ENCODE measurements around the gene UTS2B.

Gene UTS2B

DNA sequence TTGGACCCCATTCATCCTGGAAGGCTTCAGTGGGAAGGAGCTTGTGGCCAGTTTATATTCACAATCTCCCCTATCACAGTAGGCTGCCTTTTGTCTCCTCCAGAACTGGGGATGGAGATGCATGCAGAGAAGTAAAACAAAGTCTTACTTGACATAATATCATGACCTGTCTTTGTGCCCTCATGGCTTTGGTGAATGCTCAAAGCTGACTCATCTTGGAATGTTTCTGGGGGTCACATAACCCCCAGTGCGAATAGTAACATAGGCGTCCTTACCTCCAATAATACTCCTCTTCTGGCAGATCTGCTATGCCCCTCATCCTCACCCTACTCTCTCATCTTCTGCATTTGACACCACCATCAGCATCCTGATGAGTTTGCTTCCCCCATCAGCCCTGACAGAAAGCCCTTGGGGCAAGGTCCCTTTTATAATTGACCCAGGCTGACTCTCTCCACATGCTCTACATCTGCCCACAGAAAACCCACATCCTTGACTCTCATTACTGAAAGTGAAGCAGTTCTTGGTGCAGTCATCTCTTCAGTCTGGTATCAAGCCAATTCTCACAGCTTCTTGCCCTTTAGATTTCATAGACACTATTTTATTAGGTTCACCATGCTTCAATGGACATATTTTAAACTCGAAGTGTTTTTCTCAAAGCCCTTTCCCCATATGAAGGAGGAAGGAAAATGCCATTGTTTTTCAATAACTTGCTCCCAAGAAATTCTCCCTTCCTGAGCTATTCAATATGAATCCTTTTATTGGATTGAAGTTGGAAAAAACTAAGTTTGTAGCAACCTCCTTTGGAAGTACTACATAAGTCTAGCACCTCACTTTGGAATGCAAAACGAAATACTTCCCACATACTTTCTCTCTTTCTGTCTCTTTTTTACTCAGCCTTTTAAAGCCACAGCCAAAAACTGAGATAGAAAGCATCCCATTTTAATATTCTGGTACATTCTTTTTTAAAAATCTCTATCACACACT lies 94.7 kb downstream of the UTS2B start:
- H3K27ac Mint-ChIP-seq = peak overlapping the region; percentile 85
- no peaks in the 10 kb centered on the region for H3K27me3 Mint-ChIP-seq

DNA sequence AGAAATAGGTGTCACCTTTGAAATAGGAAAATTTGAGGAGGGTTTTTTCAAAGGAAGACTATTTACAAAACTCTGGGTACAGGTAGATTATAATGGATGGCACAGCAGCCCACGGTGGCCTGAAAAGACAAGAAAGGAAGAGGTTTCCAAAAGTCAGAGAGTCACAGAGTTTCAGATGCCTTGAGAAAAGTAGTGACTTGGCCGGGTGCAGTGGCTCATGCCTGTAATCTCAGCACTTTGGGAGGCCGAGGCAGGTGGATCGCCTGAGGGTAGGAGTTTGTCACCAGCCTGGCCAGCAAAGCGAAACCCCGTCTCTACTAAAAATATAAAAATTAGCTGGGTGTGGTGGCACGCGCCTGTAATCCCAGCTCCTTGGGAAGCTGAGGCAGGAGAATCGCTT lies 96.1 kb downstream of the UTS2B start:
- H3K4me1 Mint-ChIP-seq = peaks cover 52% of the 10 kb centered on the region
- no peaks in the 10 kb centered on the region for H3K27me3 Mint-ChIP-seq
- peak overlapping the region; percentile 24 for H3K27ac Mint-ChIP-seq
- no peaks in the 10 kb centered on the region for H3K9me3 Mint-ChIP-seq
- no peak for ATAC-seq
- H3K36me3 Mint-ChIP-seq = no peaks in the 10 kb centered on the region
- H3K4me3 Mint-ChIP-seq = peak overlapping the region; percentile 12

More for the DNA sequence above, 94.7 kb downstream of the UTS2B start:
- ATAC-seq = peak; percentile 98
- Mint-ChIP-seq H3K9me3 (no peaks in the 10 kb centered on the region), H3K4me1 (peaks cover 62% of the 10 kb centered on the region), H3K36me3 (no peaks in the 10 kb centered on the region), H3K4me3 (peak overlapping the region; percentile 45)

DNA sequence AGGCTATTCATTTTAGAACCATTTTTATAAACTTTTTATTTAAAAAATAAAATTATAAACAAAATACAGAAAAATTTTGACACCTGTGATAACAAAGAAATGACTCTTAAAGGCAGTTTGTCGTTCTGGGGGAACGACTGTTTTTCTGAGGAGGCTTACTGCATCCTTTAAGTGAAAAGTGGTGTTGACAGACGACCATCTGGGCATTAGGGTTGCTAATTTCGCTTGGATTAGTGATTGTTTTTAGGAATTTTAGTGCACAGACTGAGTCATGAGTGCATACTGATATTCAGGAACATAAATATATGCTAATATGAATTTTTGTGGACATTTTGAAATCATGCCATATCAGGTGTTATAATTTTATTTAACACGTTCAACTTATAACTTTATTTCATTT lies 102.8 kb downstream of the UTS2B start:
- no peak for ATAC-seq
- Mint-ChIP-seq H3K27me3 (no peaks in the 10 kb centered on the region), H3K4me1 (no peaks in the 10 kb centered on the region), H3K4me3 (no peak overlapping the region), H3K27ac (no peak overlapping the region), H3K9me3 (no peaks in the 10 kb centered on the region), H3K36me3 (no peaks in the 10 kb centered on the region)

DNA sequence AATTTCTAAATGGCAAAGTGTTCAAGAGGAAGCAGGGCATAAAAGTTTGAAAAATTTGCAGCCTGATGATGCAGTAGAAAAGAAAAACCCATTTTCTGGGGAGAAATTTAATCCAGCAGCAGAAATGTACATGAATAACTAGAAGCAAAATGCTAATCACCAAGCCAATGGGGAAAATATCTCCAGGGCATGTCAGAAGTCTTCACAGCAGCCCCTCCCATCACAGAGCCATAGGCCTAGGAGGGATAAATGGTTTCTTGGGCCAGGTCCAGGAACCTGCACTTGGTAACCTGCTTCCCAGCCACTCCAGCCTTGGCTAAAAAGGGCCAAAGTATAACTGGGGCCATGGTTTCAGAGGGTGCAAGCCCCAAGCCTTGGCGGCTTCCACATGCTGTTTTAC lies 108.7 kb downstream of the UTS2B start:
- Mint-ChIP-seq H3K27ac (no peak overlapping the region), H3K36me3 (peaks cover 9% of the 10 kb centered on the region), H3K4me3 (no peak overlapping the region), H3K4me1 (no peaks in the 10 kb centered on the region), H3K27me3 (no peaks in the 10 kb centered on the region), H3K9me3 (peaks cover 5% of the 10 kb centered on the region)
- no peak for ATAC-seq

DNA sequence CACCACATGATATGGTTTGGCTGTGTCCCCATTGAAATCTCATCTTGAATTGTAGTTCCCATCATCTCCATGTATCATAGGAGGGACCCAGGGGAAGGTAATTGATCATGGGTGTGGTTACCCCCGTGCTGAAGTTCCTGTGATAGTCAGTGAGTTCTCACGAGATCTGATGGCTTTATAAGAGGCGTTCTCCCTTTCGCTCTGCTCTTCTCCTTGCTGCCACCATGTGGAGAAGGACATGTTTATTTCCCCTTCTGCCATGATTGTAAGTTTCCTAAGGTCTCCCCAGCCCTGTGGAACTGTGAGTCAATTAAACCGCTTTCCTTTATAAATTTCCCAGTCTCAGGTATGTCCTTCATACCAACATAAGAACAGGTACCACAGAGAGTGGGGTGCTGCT lies 109.4 kb downstream of the UTS2B start:
- ATAC-seq = no peak
- Mint-ChIP-seq H3K4me1 (no peaks in the 10 kb centered on the region), H3K9me3 (peaks cover 5% of the 10 kb centered on the region), H3K36me3 (peaks cover 17% of the 10 kb centered on the region), H3K4me3 (no peak overlapping the region), H3K27ac (no peak overlapping the region), H3K27me3 (no peaks in the 10 kb centered on the region)

DNA sequence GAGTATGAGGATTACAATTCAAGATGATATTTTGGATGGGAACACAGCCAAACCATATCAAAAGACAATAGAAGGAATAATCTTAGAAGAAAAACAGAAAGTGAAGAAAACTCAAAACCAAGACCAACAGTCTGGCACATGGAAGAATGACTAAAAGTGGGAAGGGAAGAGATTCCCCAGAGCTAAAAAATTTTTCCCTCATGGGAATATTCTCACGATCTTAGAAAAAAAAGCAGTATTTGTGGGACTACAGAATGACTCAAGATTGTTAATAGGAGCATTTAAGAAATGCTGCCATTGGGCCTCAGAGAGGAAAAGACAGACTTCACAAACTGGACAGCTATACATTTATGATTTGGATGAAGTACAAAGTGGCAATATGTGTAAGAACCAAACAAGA lies 113.0 kb downstream of the UTS2B start:
- ATAC-seq = no peak
- peaks cover 24% of the 10 kb centered on the region for H3K36me3 Mint-ChIP-seq
- H3K27ac Mint-ChIP-seq = no peak overlapping the region
- H3K4me1 Mint-ChIP-seq = no peaks in the 10 kb centered on the region
- H3K4me3 Mint-ChIP-seq = no peak overlapping the region
- H3K27me3 Mint-ChIP-seq = no peaks in the 10 kb centered on the region
- peaks cover 5% of the 10 kb centered on the region for H3K9me3 Mint-ChIP-seq
